NOMO-1 (cell line): ENCODE results near the gene SET.

Source experiments
- DNase-seq, 2 experiments: peaks; one replicate each; lab custom pipeline; 2025; ENCODE audit not compliant: unreplicated experiment in 2 of 2; lab: John Stamatoyannopoulos, UW

SET gene

DNA sequence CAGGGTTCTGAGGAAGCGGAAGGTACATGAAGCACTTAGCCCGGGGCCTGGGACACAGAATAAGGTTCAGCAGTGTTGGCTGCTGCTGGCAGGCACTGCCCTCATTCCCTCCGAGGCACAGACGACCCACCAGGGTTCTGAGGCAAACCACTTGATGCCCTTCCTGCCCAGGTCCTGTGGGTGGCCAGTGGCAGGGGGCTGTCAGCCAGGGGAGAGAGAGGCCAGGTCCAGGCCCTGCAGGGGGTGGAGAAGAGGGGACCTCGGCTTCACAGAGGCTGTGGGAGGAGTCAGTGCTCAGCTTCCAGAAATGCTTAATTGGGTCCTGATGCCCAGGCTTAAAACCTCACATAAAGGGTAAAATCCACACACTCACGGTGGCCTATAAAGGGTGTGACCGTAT, 39.3 kb downstream of the SET start:
- DNase-seq, result no peak

DNA sequence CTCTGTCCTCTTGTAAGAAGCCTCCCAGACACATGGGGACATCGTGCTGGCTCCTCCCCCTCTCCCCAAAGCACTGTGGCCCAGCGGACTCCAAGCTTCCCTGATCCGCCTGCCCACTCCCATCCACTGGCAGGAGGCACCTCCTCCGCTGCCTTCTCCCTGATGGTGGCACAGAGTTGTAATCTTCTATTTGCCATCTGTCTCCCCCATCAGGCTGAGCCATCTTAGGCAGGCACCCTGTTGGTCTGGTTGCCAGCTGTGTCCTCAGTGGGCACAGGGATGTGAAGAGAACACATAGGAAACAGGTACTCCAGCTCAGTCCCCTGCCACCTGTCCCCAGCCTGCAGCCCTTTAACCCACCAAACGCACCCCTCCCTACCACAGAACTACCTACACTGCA, 40.3 kb downstream of the SET start:
- no peak for DNase-seq

GRCh38 chr9:128729766-128730517, 40.9 kb downstream of the SET start:
- no peak for DNase-seq

DNA sequence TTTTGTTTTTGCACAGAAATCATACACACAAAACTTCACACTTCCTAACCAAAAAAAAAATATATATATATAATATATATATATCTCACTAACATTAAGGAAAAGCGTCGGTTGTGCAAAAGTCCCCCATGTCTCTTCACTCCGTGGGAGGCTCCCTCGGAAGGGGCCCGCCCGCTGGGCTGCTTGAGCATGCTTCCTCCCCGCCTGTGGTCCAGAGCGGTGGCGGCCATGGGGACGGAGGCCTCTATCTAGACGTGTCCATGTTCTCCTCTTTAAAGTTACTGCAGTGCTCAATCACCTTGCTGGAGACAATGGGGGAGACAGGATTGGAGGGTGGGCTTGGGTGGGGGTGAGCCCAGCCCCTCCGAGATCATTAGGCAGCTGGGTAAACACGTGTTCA, 42.1 kb downstream of the SET start:
- no peak for DNase-seq

- no peak for DNase-seq
Measured at GRCh38 chr9:128731691-128732090, 42.7 kb downstream of the SET start.

- DNase-seq, result no peak
Measured at GRCh38 chr9:128732576-128732975, 43.6 kb downstream of the SET start.

DNA sequence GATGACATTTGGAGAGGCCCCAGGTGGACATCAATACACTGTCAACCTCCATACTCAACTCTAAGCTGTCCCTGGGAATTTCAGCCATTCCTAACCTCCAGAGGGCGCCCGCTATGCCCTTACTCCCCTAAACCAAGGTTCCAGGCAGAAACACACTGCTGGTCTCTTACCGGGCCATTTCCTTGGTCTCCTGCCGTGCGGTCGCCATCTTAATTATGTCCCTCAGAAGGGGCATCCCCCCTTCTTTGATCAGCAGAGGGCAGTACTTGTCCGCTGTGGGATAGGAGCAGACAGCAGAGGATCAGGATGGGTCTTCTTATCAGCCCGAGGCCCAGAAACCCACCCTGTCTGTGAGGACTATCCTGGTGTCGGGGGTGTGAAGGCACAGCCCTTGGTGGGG, 44.2 kb downstream of the SET start:
- peak; percentile 68 to 78 for DNase-seq

- DNase-seq, result no peak
Measured at GRCh38 chr9:128735373-128735772, 46.4 kb downstream of the SET start.

DNA sequence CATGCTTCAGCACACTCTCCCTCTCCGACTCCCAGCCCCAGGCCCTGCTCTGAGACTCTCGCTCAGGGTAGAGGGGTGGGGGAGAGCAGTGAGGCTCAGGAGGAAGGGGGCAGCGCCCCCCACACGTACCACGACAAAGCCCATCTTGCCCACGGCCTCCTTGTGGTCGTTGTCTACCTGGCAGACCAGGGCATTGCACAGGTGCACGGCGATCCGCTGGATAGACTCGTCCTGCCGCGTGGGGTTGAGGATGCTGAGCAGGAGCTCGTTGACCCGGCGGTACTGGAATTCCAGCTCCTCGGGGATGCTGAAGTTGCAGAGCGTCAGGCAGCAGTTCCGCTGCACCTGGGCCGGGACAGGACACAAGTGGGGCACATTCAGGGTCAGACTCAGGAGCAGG, 53.4 kb downstream of the SET start:
- DNase-seq, result no peak

GRCh38 chr9:128743421-128743820, 54.4 kb downstream of the SET start:
- no peak for DNase-seq
